HFF-Myc (cell line): Measurements from ENCODE around the gene ITGA5.
A peak's percentile ranks its signal among the peaks of the same experiment; 100 is the strongest.

Experiments
- DNase-seq: peaks from one replicate; pipeline ENCODE4 v3.0.0-alpha.2; 2011; ENCODE audit warnings: low read depth; ENCODE audit errors: extremely low read depth
- H3K4me3 ChIP-seq: replicated peaks from 2 replicates; pipeline ENCODE4 v1.5.1; 2011; ENCODE audit warnings: low read depth, mild to moderate bottlenecking, control low read depth, low read length
- CTCF ChIP-seq: IDR thresholded peaks from 2 replicates; pipeline ENCODE4 v1.5.1; 2012; ENCODE audit warnings: mild to moderate bottlenecking, low read depth, low read length, control low read depth; ENCODE audit errors: missing control alignments

Gene ITGA5

DNA sequence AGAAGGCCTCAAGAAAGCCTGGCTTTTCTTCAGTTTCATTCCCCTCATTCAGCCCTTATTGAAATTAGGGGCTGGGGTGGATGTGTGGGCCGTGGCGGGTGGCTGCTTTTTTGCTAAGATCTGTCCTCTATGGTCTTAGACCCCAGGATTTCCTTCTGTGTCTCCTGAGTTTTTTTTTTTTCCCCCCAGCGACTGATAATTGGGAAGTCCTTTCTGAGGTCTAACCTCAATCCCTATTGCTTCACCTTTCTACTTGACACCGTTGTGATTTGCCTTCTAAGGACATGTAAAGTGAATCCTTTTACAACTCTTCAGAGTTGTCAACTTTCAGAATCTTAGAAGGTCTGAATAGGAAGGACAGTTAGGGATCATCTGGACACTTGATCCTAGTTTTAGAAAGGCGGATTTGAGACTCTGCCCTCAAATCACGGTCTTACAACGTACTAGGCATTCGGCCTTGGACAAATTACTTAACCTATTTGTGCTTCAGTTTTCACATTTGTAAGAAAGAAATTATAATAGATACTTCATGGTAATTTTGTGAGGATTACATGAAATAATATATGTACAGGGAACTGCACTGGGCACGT lies 59.2 kb downstream of the ITGA5 start:
- peak overlapping the region; percentile 54 for H3K4me3 ChIP-seq
- no peak for DNase-seq
- TF ChIP-seq CTCF: no peak

DNA sequence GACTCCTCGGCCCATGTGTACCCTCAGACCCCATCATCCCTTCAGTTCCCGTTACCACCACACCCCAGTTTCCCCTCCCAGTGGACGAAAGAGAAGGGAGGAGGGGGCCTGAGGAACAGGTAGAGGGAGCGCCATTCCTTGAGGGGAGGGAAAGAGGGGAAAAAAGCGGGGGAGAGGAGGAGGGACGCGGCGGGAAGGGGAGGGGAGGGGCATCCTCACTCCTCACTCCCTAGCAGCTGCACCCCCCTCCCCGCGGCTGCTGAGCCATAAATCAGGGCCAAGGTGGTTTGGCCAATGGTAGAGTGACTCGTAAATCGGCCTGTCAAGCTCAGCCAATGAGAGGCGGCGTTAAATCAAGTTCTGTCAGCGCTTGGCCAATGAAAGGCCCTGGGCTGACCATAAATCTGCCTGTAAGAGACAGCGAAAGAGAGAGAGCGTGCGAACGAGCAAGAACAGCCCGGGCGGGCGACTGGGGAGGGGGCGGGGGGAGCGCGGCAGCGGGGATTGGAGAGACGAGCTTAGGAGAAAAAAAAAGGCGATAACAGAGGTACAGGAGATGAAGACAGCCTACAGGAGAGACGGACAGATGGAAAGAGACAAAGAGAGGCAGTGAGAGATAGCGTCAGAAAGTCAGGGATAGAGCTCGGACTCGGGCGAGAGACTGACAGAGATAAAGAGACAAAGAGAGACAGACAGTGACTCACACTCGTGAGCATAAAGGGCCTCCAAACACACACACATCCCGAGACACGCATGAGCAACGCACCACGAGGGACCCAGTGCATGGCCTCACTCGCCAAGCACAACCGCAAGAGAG lies 59.9 kb downstream of the ITGA5 start:
- TF ChIP-seq CTCF: no peak
- DNase-seq: peak; percentile 99
- peak overlapping the region; percentile 54 for H3K4me3 ChIP-seq

DNA sequence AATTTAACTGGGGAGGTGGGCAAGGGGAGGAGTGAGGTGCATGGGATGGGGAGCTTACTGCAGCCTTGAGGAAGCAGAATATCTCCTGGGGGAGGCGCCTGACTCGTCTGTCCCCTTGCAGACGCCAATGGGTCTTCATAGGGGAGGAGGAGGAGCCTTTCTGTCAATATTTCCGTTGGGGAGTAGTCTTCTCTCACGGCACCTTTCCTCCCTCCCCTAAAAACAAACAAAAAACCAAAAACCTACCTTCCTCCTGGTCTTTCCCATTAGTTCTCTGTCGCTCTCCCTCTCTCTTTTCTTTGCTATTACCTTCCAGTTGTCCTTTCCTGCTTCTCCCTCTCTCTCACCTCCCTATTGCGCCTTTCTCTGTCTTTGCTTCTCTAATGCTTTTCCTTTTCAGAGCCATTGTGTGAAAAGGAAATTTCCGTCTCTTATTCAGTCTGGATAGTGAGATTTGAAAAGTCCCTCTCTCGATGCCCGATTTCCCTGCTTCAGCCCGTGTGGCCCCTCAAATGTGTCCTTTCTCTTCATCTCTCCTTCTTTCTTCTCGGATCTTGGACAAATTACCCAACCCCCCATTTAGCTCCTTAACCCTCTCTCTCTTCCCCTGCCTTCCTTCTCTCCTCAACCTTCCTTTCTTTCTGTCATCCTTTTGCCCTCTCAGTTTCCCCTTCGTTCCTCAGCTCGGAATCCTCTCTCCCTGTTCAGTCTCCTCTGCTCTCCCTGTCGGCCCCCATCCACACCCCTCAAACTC lies 60.7 kb downstream of the ITGA5 start:
- no peak for DNase-seq
- peak overlapping the region; percentile 54 for H3K4me3 ChIP-seq

DNA sequence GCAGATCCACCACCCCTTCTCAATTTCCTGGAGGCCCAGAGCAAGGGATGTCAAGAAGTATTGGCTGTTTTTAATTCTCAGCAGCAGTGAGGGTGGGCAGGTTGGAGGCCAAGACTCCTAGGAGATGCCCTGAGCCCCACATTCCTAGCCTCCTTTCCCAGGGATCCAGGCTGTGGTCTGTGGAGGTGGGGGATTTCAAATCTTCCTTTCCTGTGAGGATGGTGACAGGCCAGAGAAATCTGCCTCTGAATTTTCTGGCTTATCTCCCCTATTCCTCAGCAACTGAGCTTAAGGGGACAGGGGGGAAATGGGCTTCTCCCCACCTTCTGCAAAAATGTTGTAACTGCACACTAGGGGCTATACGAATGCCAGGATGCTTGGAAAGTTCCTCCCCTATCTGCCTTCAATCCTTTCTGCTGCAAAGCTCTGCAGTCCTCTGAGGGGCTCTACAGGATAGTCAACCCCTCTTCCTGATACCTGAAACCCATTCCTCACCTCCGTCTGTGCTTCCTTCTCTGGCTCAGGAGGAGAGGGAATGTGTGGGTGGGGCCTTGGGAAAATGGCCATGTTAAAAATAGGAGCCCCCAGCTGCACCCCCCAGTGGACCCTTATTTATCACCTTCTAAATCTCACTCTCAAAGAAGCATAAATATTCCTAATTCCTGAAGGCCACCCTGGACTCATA lies 61.4 kb downstream of the ITGA5 start:
- H3K4me3 ChIP-seq: no peak overlapping the region
- TF ChIP-seq CTCF: no peak
- DNase-seq: no peak

More for the DNA sequence above, 60.7 kb downstream of the ITGA5 start:
- no peak for TF ChIP-seq CTCF

DNA sequence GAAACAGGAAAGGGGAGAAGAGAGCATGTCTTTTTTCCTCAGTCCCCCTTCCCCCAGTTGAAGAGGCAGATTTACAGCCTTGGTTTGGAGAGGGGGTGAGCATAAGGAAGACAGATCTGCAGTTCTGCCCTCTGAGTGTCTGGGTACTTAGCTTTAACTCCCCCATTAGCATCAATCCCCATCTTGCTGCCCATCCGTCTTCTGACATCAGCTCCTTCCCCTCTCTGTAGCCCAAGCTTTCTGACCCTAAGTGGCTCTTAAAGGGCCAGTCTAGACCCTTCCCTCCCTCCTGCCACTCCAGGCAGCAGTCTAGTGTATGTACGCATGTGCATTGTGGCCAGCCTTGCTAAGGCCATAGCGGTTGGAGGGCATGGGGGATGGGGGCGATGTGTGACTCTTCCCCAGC lies 62.1 kb downstream of the ITGA5 start:
- H3K4me3 ChIP-seq: no peak overlapping the region
- DNase-seq: no peak
- no peak for TF ChIP-seq CTCF

DNA sequence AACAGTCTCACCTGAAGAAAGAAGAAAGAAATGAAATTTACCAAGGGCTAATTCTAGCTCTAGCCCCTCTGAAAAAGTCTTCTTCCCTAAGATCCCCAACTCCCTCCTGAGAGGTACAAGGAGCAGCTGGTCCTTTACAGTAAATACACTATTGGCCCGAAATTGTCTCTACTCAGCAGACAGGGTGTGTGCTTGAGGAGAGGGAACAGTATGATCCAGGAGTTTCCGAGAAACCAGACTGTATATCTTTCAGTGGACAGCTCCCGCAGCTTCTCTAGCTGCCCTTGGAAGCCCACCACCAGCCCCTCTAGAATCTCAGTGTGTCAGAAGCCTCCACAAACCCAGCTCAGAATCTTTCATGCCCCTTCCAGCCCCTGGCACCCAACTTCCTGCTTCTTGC lies 62.8 kb downstream of the ITGA5 start:
- TF ChIP-seq CTCF: no peak
- no peak for DNase-seq
- no peak overlapping the region for H3K4me3 ChIP-seq
